Body of pancreas (tissue), 4 donors: ENCODE data around the gene SLC25A46.

Experiments used
- POLR2A ChIP-seq, 3 donors: fragments of 450-650 bp; IDR thresholded peaks; one replicate each; pipeline ENCODE4 v1.6.1; 2016; ENCODE audit warnings: antibody characterized with exemption in 3 of 3, mild to moderate bottlenecking in 2 of 3
- TF ChIP-seq, protein P1 (sequence below), 7 experiments: fragments of 450-650 bp in 4 of 7; fragments of 200-600 bp in 3 of 7; sonication (generic) in 3 of 7; IDR thresholded peaks; one replicate each; pipeline ENCODE4 v1.5.1; 2016 to 2019; ENCODE audit warnings: antibody characterized with exemption in 7 of 7

DNA sequence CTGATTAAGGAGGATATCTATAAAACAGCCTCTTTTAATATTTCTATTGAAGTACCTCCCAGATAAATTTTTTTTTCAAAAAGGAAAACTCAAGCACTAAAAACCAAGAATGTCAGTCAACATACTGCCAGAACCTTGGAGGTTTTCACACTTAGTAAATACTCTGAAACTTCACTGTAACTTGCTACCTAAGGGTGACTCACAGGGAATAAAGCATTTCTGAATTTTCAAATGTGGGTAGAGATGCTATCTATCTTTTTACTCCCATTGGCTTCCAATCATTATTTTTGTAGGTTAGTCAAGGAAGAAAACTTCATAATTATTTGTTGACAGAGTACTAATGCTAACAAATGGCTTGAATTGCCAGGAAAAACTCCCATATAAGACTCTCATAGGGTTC, 46.1 kb downstream of the SLC25A46 start:
- no peak for TF ChIP-seq POLR2A (IDR thresholded peaks at IDR 0.05)
- TF ChIP-seq, protein P1, sequence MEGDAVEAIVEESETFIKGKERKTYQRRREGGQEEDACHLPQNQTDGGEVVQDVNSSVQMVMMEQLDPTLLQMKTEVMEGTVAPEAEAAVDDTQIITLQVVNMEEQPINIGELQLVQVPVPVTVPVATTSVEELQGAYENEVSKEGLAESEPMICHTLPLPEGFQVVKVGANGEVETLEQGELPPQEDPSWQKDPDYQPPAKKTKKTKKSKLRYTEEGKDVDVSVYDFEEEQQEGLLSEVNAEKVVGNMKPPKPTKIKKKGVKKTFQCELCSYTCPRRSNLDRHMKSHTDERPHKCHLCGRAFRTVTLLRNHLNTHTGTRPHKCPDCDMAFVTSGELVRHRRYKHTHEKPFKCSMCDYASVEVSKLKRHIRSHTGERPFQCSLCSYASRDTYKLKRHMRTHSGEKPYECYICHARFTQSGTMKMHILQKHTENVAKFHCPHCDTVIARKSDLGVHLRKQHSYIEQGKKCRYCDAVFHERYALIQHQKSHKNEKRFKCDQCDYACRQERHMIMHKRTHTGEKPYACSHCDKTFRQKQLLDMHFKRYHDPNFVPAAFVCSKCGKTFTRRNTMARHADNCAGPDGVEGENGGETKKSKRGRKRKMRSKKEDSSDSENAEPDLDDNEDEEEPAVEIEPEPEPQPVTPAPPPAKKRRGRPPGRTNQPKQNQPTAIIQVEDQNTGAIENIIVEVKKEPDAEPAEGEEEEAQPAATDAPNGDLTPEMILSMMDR (IDR thresholded peaks at IDR 0.05), result no peak
